ENCODE results near the gene SND1. TPM values are rescaled to one million over a fixed set of nuclear protein-coding genes. Genes with fewer than 3 reads are reported as not detected.

The SND1 gene
- total and polyA plus RNA-seq, 2 of the 4 experiments (the other 2 are of a cell fraction), result 154 to 294 TPM

DNA sequence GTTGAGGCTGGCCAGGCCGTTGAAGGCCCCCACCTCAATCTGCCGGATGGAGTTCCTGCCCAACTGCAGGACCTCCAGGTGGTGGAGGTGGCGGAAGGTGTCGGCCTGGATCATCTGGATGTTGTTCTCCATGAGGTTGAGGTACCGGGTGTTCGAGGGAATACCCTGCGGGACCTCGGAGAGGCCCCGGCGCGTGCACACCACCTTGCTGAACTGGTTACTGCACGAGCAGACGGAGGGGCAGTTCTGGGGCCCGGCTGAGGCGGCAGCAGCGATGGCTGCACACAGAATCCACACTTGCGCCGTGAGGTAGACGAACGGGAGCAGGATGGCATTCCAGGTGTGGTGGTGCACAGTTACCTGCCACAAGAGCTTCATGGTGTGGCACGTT lies 378.3 kb downstream of the SND1 start:
- 90% methylated on average over 2 of the region's 21 CpGs; no CpG with 5 or more reads in 1 of the 2 experiments for WGBS, 2 experiments (ENCODE audit: extremely low coverage in 2 of 2, insufficient read length in 1 of 2)
- Histone ChIP-seq H4K20me1 (ENCODE audit: insufficient read depth, low read length) (peaks cover 82% of the 10 kb centered on the region), H3K27ac (ENCODE audit: insufficient read depth, low read length) (no peak overlapping the region)

More for the DNA sequence above, 378.3 kb downstream of the SND1 start:
- no peak overlapping the region for H2AK9ac ChIP-seq (replicated peaks; ENCODE audit: low read depth, low read length, poor library complexity)
- peaks cover 6% of the 10 kb centered on the region for H3K36me3 ChIP-seq (ENCODE audit: control insufficient read depth, insufficient read depth, low read length)
- H2AK5ac ChIP-seq (ENCODE audit: low read depth, low read length), result no peak overlapping the region
- peaks cover 15% of the 10 kb centered on the region; the same call in 1 of the 2 replicates for H3K9me1 ChIP-seq (ENCODE audit: insufficient read depth, low read length)
- no peak overlapping the region for H2AFZ ChIP-seq (replicated peaks; ENCODE audit: low read length, poor library complexity)
- no peak overlapping the region for H4K8ac ChIP-seq (ENCODE audit: low read depth in 2 of 2, low read length in 2 of 2)
- H3K4ac ChIP-seq (ENCODE audit: low read depth, low read length), result no peak overlapping the region
- POLR2A ChIA-PET (ENCODE audit: unreplicated experiment), result no interaction called here
- no peak overlapping the region for H2BK120ac ChIP-seq (ENCODE audit: low read depth, low read length)
- DNase-seq, result no peak
- dilution Hi-C loops (cut with HindIII; ENCODE audit: low sequenced_read_pairs, unreplicated experiment), result no loop called here
- no peak overlapping the region for H3K23ac ChIP-seq (ENCODE audit: low read depth, low read length)
- CTCF ChIA-PET, result interaction anchor here (1.3 kb wide), 1 partner anchor 11 kb away, joined by 3 read pairs; no protein-coding TSS in a partner anchor
- no peak overlapping the region for H4K91ac ChIP-seq (ENCODE audit: insufficient read depth, low read depth, low read length)
- no TSS peak for BruUV-seq (replicated peaks)
- no peak overlapping the region for H2BK15ac ChIP-seq (ENCODE audit: low read depth, low read length)
- intact Hi-C loops (cut with micrococcal nuclease), result loop anchor here (5.0 to 10.0 kb wide), 2 partner anchors 323 to 445 kb away; partner anchors contain the start of genes ARF5 and GCC1
- H3K18ac ChIP-seq (ENCODE audit: low read depth, low read length), result no peak overlapping the region
- H4K5ac ChIP-seq (ENCODE audit: low read depth, low read length), result no peak overlapping the region
- no peak overlapping the region for H2BK20ac ChIP-seq (ENCODE audit: low read depth, low read length)
- H3K4me3 ChIP-seq (ENCODE audit: insufficient read depth, low read depth, low read length), result no peak overlapping the region
- in situ Hi-C loops (cut with MboI; ENCODE audit: low sequenced_read_pairs), result no loop called here
- no peaks in the 10 kb centered on the region for H3K9me3 ChIP-seq (ENCODE audit: control insufficient read depth, insufficient read depth, low read length)
- no peak overlapping the region for H3K56ac ChIP-seq (ENCODE audit: extremely low read depth, insufficient read depth, low read length)
- ATAC-seq (ENCODE audit: low read depth), result no peak
- no peaks in the 10 kb centered on the region for H3K27me3 ChIP-seq (ENCODE audit: control insufficient read depth, insufficient read depth, low read length)
- no peak overlapping the region for H3K9ac ChIP-seq (ENCODE audit: low read depth, low read length)
- H3K4me2 ChIP-seq (ENCODE audit: low read depth, low read length), result no peak overlapping the region
- H2BK5ac ChIP-seq (ENCODE audit: low read depth, low read length, poor library complexity, severe bottlenecking), result no peak overlapping the region
- no peak overlapping the region for H3K14ac ChIP-seq (replicated peaks; ENCODE audit: low read depth, low read length)
- H3K79me1 ChIP-seq (ENCODE audit: low read depth in 1 of 2, low read length in 2 of 2), result peaks cover 52 to 68% of the 10 kb centered on the region in 2 experiments
- peaks cover 7% of the 10 kb centered on the region; the same call in 1 of the 2 replicates for H3K4me1 ChIP-seq (ENCODE audit: control insufficient read depth, insufficient read depth, low read length)
- TF ChIP-seq POLR2A (IDR thresholded peaks at IDR 0.05; ENCODE audit: low read depth, low read length) (no peak), CEBPB (IDR thresholded peaks at IDR 0.05; ENCODE audit: low read depth, low read length) (no peak), MXI1 (IDR thresholded peaks at IDR 0.05; ENCODE audit: borderline replicate concordance, low read depth, low read length) (no peak), MAFK (IDR thresholded peaks at IDR 0.05; ENCODE audit: low read depth, low read length) (no peak), RFX5 (IDR thresholded peaks at IDR 0.05; ENCODE audit: low read depth, low read length) (no peak), RCOR1 (IDR thresholded peaks at IDR 0.05; ENCODE audit: insufficient replicate concordance, low read length) (no peak)
- TF ChIP-seq, protein P1, sequence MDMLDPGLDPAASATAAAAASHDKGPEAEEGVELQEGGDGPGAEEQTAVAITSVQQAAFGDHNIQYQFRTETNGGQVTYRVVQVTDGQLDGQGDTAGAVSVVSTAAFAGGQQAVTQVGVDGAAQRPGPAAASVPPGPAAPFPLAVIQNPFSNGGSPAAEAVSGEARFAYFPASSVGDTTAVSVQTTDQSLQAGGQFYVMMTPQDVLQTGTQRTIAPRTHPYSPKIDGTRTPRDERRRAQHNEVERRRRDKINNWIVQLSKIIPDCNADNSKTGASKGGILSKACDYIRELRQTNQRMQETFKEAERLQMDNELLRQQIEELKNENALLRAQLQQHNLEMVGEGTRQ (IDR thresholded peaks at IDR 0.05; ENCODE audit: low read depth, low read length), result no peak
- TF ChIP-seq, protein P2, sequence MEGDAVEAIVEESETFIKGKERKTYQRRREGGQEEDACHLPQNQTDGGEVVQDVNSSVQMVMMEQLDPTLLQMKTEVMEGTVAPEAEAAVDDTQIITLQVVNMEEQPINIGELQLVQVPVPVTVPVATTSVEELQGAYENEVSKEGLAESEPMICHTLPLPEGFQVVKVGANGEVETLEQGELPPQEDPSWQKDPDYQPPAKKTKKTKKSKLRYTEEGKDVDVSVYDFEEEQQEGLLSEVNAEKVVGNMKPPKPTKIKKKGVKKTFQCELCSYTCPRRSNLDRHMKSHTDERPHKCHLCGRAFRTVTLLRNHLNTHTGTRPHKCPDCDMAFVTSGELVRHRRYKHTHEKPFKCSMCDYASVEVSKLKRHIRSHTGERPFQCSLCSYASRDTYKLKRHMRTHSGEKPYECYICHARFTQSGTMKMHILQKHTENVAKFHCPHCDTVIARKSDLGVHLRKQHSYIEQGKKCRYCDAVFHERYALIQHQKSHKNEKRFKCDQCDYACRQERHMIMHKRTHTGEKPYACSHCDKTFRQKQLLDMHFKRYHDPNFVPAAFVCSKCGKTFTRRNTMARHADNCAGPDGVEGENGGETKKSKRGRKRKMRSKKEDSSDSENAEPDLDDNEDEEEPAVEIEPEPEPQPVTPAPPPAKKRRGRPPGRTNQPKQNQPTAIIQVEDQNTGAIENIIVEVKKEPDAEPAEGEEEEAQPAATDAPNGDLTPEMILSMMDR (conservative IDR thresholded peaks at IDR 0.05; ENCODE audit: low read depth, low read length), result no peak
- TF ChIP-seq, protein P3, sequence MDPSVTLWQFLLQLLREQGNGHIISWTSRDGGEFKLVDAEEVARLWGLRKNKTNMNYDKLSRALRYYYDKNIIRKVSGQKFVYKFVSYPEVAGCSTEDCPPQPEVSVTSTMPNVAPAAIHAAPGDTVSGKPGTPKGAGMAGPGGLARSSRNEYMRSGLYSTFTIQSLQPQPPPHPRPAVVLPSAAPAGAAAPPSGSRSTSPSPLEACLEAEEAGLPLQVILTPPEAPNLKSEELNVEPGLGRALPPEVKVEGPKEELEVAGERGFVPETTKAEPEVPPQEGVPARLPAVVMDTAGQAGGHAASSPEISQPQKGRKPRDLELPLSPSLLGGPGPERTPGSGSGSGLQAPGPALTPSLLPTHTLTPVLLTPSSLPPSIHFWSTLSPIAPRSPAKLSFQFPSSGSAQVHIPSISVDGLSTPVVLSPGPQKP (IDR thresholded peaks at IDR 0.05; ENCODE audit: borderline replicate concordance, low read depth, low read length), result no peak
